Ovary (tissue), 9 donors: ENCODE measurements around the gene CASP10. TPM values are rescaled to one million over a fixed set of nuclear protein-coding genes. Genes with fewer than 3 reads are reported as not detected.

Experiments
- DNase-seq, 5 donors: peaks; one replicate each; pipeline ENCODE4 v3.0.0-alpha.2; 2019 to 2020
- H3K27ac ChIP-seq, 2 donors: fragments of 200-600 bp; one replicate each; pipeline versions ENCODE4 v1.5.1 to v1.8.0; 2019 to 2022
- H3K27me3 ChIP-seq: fragments of 200-600 bp; one replicate; pipeline ENCODE4 v1.8.0; 2022
- H3K36me3 ChIP-seq: fragments of 200-600 bp; sonication (generic); one replicate; pipeline ENCODE4 v1.5.1; 2019
- H3K4me1 ChIP-seq: one replicate; pipeline ENCODE4 v1.8.1; 2013; ENCODE audit warnings: mild to moderate bottlenecking, moderate library complexity; ENCODE audit not compliant: insufficient read depth
- H3K4me3 ChIP-seq: fragments of 200-600 bp; sonication (generic); one replicate; pipeline ENCODE4 v1.5.1; 2017
- H3K9me3 ChIP-seq, 2 donors: fragments of 200-600 bp in 1 of 2; sonication (generic) in 1 of 2; one replicate each; pipeline versions ENCODE4 v1.5.1 to v1.8.1; 2013 to 2019; ENCODE audit warnings: mild to moderate bottlenecking in 1 of 2, moderate library complexity in 1 of 2
- EP300 ChIP-seq: sonication (generic); formaldehyde crosslinking; IDR thresholded peaks from one replicate; pipeline ENCODE4 v1.6.1; 2017; ENCODE audit warnings: antibody characterized with exemption
- POLR2A ChIP-seq: fragments of 450-650 bp; IDR thresholded peaks from one replicate; pipeline ENCODE4 v1.6.1; 2017; ENCODE audit warnings: antibody characterized with exemption, mild to moderate bottlenecking, moderate library complexity
- WGBS, 3 donors: extraction: QIAGEN DNeasy Blood & Tissue Kit in 1 of 3; methylation state at CpG; one replicate each; pipeline versions ENCODE4 v1.1.5 to v1.1.7; 2013 to 2017; 5-methylcytosine and 5-hydroxymethylcytosine counted together
- intact Hi-C, 4 donors: fragments of 100-400 bp; cut with DNase I; formaldehyde crosslinking; loops; one replicate each; pipeline versions ENCODE4 v1.11.0 to v1.15.1; 2022 to 2023
- polyA plus RNA-seq, 2 donors: library from polyadenylated mRNA; stranded (reverse); fragments of 200-250 nt in 1 of 2; fragments of 350-450 nt in 1 of 2; fragmentation: Illumina TruSeq in 1 of 2; extraction: RNeasy Lipid Tissue Mini Kit (QIAGEN cat#74804) in 1 of 2; gene quantifications; one replicate each; pipeline ENCODE4 v1.2.3, GENCODE V29; 2013 to 2014
- total RNA-seq, 7 donors: library from RNA; depleted of rRNA in 2 of 7; stranded (reverse); fragments of >200 nt in 2 of 7; fragmentation: NEBNext Ultra II Directional in 3 of 7; extraction: Animal tissue kit (Norgen Biotek cat#: 25700) in 3 of 7; gene quantifications; one replicate each; pipeline versions ENCODE4 v1.1.0 to v1.2.4, GENCODE V29; 2016 to 2023
- TF ChIP-seq, protein P1 (sequence below), 3 donors: fragments of 450-650 bp in 2 of 3; fragments of 200-600 bp in 1 of 3; IDR thresholded peaks; one replicate each; pipeline versions ENCODE4 v1.5.1 to v1.8.0; 2016 to 2022; ENCODE audit warnings: antibody characterized with exemption in 3 of 3, mild to moderate bottlenecking in 1 of 3
- donor health status: DM: no; HTN: no; CAD: no; lungs with moderate emphysema.
- donor health status: DM: no; HTN: no; CAD: no.
- donor health status: Bipolar disorder and iron deficiency.
- donor health status: DM: yes; HTN: yes; CAD: no.
- donor health status: DM: no; HTN: no; CAD: no.
- donor health status: DM: yes; HTN: yes; CAD: no.

CASP10 gene
- total and polyA plus RNA-seq, 9 donors: 2.1 to 19.0 (median 3.8) TPM

DNA sequence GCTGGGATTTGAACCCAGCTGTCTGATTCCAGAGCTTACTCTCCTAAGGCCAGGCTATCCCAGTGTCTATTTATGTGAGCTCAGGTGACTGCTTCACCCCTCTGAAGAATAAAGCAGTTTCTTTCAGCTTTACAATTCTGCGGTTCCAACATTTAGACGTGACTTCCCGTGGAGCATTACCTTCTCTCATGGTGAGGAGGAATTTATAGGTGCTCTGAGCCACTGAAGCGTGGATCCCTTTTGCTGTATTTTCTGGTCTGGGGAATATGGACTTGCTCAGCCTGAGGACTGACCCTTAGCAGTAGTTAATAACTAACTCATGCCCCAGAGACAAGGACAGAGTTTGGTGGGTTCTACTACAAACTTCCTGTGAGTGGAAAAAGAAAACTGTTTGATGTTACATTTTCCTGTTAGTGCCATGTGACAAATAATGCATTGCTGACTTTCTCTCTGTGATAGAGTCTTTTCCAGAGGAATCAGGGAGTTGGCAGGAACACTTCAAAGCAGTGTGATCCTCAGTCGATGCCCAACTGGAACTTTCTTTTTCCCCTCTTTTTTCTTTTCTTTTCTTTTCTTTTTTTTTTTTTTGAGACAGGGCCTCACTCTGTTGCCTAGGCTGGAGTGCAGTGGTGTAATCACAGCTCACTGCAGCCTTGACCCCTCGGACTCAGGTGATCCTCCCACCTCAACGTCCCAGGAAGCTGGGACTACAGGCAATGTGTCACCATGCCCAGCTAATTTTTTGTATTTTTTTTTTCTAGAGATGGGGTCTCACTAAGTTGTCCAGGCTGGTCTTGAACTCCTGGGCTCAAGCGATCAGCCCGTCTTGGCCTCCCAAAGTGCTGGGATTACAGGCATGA is 21.9 kb downstream of the CASP10 start:
- 84 to 92% (median 88%) methylated on average over 9 of the region's 9 CpGs for WGBS, 3 donors

DNA sequence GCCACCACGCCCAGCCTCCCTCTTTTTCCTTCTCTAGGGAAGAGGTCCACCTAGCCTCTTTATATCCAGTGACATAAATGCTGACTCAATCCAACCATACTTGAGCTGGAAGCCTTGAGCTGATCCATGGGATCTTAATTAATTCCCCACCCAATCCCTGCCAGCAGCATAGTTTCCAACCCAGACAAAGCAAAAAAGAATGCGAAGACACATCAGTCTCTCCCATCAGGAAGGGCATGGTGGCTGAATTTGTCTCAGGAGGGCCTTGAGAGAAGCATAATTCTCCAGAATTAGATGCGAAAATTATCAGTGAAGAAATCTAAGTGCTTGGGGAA is 22.5 kb downstream of the CASP10 start:
- Histone ChIP-seq H3K4me1 (no peaks in the 10 kb centered on the region), H3K27ac (no peak overlapping the region), H3K36me3 (no peaks in the 10 kb centered on the region), H3K4me3 (no peak overlapping the region), H3K27me3 (no peaks in the 10 kb centered on the region), H3K9me3 (no peaks in the 10 kb centered on the region)
- 89 to 92% (median 91%) methylated on average over 3 of the region's 3 CpGs for WGBS, 3 donors
- no peak for DNase-seq
- intact Hi-C loops: no loop called here
- TF ChIP-seq EP300: no peak
- TF ChIP-seq, protein P1, sequence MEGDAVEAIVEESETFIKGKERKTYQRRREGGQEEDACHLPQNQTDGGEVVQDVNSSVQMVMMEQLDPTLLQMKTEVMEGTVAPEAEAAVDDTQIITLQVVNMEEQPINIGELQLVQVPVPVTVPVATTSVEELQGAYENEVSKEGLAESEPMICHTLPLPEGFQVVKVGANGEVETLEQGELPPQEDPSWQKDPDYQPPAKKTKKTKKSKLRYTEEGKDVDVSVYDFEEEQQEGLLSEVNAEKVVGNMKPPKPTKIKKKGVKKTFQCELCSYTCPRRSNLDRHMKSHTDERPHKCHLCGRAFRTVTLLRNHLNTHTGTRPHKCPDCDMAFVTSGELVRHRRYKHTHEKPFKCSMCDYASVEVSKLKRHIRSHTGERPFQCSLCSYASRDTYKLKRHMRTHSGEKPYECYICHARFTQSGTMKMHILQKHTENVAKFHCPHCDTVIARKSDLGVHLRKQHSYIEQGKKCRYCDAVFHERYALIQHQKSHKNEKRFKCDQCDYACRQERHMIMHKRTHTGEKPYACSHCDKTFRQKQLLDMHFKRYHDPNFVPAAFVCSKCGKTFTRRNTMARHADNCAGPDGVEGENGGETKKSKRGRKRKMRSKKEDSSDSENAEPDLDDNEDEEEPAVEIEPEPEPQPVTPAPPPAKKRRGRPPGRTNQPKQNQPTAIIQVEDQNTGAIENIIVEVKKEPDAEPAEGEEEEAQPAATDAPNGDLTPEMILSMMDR (IDR thresholded peaks at IDR 0.05): no peak
- no peak for TF ChIP-seq POLR2A

More for the DNA sequence above, 21.9 kb downstream of the CASP10 start:
- no peak for DNase-seq
- Histone ChIP-seq H3K27me3 (no peaks in the 10 kb centered on the region), H3K36me3 (no peaks in the 10 kb centered on the region), H3K4me1 (no peaks in the 10 kb centered on the region), H3K4me3 (no peak overlapping the region), H3K27ac (no peak overlapping the region), H3K9me3 (no peaks in the 10 kb centered on the region)
- intact Hi-C loops: no loop called here
- TF ChIP-seq, protein P1 (IDR thresholded peaks at IDR 0.05): no peak
- TF ChIP-seq POLR2A: no peak
- TF ChIP-seq EP300: no peak

DNA sequence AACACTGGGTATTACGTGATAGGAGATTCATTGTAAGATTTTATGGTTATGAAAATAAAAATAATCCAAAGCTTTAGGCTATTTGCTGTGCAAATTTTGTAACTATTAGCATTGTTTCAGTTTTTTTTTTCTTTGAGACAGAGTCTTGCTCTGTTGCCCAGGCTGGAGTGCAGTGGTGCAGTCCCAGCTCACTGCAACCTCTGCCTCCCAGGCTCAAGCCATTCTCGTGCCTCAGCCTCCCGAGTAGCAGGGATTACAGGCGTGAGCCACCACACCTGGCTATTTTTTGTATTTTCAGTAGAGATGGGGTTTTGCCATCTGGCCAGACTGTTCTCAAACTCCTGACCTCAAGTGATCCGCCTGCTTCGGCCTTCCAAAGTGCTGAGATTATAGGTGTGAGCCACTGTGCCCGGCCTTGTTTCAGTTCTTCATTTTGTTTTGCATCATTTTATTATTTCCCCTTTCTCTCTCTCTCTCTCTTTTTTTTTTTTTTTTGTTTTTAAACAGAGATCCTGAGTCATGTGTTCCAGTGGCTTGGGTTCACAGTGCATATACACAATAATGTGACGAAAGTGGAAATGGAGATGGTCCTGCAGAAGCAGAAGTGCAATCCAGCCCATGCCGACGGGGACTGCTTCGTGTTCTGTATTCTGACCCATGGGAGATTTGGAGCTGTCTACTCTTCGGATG is 25.8 kb downstream of the CASP10 start:
- WGBS, 3 donors: 92 to 95% (median 93%) methylated on average over 12 of the region's 12 CpGs

DNA sequence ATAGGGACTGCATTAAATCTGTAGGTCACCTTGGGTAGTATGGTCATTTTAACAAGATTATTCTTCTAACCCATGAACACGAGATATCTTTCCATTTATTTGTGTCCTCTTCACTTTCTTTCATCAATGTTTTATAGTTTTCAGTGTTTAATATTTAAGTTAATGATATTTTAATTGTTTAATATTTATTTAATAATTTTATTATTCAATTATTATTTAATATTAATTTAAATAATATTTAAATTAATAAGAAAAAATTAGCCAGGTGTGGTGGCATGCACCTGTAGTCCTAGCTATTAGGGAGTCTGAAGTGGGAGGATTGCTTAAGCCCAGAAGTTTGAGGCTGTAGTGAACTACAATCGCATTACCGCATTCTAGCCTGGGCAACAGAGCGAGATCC is 33.0 kb downstream of the CASP10 start:
- Histone ChIP-seq H3K27me3 (no peaks in the 10 kb centered on the region), H3K36me3 (no peaks in the 10 kb centered on the region), H3K4me3 (no peak overlapping the region), H3K9me3 (no peaks in the 10 kb centered on the region), H3K4me1 (no peaks in the 10 kb centered on the region), H3K27ac (no peak overlapping the region)
- intact Hi-C loops: no loop called here
- TF ChIP-seq POLR2A: no peak
- TF ChIP-seq, protein P1 (IDR thresholded peaks at IDR 0.05): no peak
- DNase-seq: no peak
- 95 to 96% (median 96%) methylated on average over 4 of the region's 4 CpGs for WGBS, 3 donors

More for the DNA sequence above, 25.8 kb downstream of the CASP10 start:
- TF ChIP-seq POLR2A (no peak), EP300 (no peak)
- TF ChIP-seq, protein P1 (IDR thresholded peaks at IDR 0.05): no peak
- Histone ChIP-seq H3K9me3 (no peaks in the 10 kb centered on the region), H3K4me3 (no peak overlapping the region), H3K27ac (no peak overlapping the region), H3K4me1 (no peaks in the 10 kb centered on the region), H3K36me3 (no peaks in the 10 kb centered on the region), H3K27me3 (no peaks in the 10 kb centered on the region)
- intact Hi-C loops: no loop called here
- DNase-seq: no peak
